Hepatocyte (in vitro differentiated cells): Measurements from ENCODE around the gene TMEM184C.

Experiments used
- EZH2 ChIP-seq: fragments of 200-600 bp; sonication (generic); IDR thresholded peaks from 2 replicates; pipeline ENCODE4 v1.6.1; 2016; ENCODE audit warnings: antibody characterized with exemption, mild to moderate bottlenecking, borderline replicate concordance
- EZH2phosphoT487 ChIP-seq: fragments of 200-600 bp; sonication (generic); IDR thresholded peaks from one replicate; pipeline ENCODE4 v1.6.1; 2018; ENCODE audit warnings: antibody characterized with exemption, mild to moderate bottlenecking, low read depth, moderate library complexity; ENCODE audit not compliant: unreplicated experiment, severe bottlenecking
- TF ChIP-seq, protein P1 (sequence below): fragments of 200-600 bp; sonication (generic); IDR thresholded peaks from 2 replicates; pipeline ENCODE4 v1.5.1; 2016; ENCODE audit warnings: antibody characterized with exemption, mild to moderate bottlenecking; ENCODE audit not compliant: poor library complexity

DNA sequence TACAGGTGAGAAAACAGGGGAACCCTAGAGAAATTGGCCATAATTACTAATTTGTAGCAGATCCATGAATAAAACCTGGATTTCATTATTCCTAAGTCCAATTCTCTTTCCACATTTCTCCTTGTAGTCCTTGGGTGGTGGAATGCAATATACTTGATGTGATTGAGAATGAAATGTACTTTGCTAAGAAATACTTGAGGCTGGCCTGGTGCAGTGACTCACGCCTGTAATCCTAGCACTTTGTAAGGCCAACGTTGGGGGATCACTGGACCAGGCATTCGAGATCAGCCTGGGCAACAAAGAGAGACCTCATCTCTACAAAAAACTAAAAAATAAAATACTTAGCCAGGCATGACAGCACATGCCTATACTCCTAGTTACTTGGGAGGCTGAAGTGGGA lies 15.9 kb downstream of the TMEM184C start:
- no peak for TF ChIP-seq EZH2
- TF ChIP-seq, protein P1, sequence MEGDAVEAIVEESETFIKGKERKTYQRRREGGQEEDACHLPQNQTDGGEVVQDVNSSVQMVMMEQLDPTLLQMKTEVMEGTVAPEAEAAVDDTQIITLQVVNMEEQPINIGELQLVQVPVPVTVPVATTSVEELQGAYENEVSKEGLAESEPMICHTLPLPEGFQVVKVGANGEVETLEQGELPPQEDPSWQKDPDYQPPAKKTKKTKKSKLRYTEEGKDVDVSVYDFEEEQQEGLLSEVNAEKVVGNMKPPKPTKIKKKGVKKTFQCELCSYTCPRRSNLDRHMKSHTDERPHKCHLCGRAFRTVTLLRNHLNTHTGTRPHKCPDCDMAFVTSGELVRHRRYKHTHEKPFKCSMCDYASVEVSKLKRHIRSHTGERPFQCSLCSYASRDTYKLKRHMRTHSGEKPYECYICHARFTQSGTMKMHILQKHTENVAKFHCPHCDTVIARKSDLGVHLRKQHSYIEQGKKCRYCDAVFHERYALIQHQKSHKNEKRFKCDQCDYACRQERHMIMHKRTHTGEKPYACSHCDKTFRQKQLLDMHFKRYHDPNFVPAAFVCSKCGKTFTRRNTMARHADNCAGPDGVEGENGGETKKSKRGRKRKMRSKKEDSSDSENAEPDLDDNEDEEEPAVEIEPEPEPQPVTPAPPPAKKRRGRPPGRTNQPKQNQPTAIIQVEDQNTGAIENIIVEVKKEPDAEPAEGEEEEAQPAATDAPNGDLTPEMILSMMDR: no peak
- TF ChIP-seq EZH2phosphoT487: no peak
